Measurements from ENCODE around the gene CCL4L2.
A peak's percentile ranks its signal among the peaks of the same experiment; 100 is the strongest.
"Not testable (repeated sequence)": the region's sequence is repeated elsewhere in the genome, so short reads cannot be mapped to it uniquely, and the experiment has no call there.

Gene CCL4L2

DNA sequence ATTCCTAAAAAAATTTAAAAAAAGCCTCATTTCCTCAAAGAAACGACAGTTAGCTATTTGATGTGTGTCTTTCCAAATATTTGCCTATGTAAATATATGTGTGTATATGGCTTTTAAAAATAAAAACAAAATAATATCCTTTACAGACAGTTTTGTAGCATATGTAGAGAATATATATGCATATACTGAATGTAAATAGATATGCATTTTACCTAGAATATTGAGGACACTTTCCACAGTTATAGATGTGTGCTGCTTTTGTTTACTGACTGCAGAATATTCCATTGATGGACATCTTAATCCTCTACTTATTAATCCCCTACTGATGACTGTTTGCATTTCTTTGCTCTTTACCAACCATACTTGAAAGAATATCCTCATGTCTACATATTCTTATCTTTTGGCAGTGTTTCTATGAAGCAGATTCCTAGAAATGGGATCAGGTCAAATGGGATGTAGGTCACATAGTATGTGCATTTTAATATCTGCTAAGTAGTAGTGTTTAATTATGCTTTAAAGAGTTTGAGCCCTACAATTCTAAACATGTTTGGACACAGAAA is 17.6 kb upstream of the CCL4L2 start:
- H4K20me1 ChIP-seq (ENCODE audit: insufficient read depth, low read length), result no peaks in the 10 kb centered on the region
- DNase-seq (no peak), ATAC-seq (ENCODE audit: insufficient read depth, low read depth) (no peak)
- H3K27me3 ChIP-seq (ENCODE audit: insufficient read depth, low read length, poor library complexity), result no peaks in the 10 kb centered on the region
- H3K36me3 ChIP-seq (ENCODE audit: insufficient read depth, low read length), result no peaks in the 10 kb centered on the region
- H3K4me3 ChIP-seq (ENCODE audit: low read depth in 1 of 2, low read length in 2 of 2), result no peak overlapping the region
- peak overlapping the region; percentile 91 for H3K27ac ChIP-seq (ENCODE audit: low read length)
- no peak overlapping the region for H3K4me2 ChIP-seq (ENCODE audit: insufficient read depth, low read length)
- no peaks in the 10 kb centered on the region for H3K9me3 ChIP-seq (ENCODE audit: insufficient read depth, low read length, severe bottlenecking)
- TF ChIP-seq, protein P1, sequence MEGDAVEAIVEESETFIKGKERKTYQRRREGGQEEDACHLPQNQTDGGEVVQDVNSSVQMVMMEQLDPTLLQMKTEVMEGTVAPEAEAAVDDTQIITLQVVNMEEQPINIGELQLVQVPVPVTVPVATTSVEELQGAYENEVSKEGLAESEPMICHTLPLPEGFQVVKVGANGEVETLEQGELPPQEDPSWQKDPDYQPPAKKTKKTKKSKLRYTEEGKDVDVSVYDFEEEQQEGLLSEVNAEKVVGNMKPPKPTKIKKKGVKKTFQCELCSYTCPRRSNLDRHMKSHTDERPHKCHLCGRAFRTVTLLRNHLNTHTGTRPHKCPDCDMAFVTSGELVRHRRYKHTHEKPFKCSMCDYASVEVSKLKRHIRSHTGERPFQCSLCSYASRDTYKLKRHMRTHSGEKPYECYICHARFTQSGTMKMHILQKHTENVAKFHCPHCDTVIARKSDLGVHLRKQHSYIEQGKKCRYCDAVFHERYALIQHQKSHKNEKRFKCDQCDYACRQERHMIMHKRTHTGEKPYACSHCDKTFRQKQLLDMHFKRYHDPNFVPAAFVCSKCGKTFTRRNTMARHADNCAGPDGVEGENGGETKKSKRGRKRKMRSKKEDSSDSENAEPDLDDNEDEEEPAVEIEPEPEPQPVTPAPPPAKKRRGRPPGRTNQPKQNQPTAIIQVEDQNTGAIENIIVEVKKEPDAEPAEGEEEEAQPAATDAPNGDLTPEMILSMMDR (IDR thresholded peaks at IDR 0.05; ENCODE audit: borderline replicate concordance, extremely low read depth, low read length, poor library complexity, severe bottlenecking), result no peak
- TF ChIP-seq EZH2 (IDR thresholded peaks at IDR 0.05; ENCODE audit: borderline replicate concordance, low read depth, low read length, severe bottlenecking), result no peak
- peak overlapping the region; percentile 47; the same call in 1 of the 2 replicates for H3K9ac ChIP-seq (ENCODE audit: low read depth, low read length)
- no peak overlapping the region for H2AFZ ChIP-seq (ENCODE audit: low read depth, low read length)
- H3K79me2 ChIP-seq (ENCODE audit: insufficient read depth, low read length), result no peaks in the 10 kb centered on the region
- H3K4me1 ChIP-seq (ENCODE audit: insufficient read depth, low read length), result peaks cover 68% of the 10 kb centered on the region

DNA sequence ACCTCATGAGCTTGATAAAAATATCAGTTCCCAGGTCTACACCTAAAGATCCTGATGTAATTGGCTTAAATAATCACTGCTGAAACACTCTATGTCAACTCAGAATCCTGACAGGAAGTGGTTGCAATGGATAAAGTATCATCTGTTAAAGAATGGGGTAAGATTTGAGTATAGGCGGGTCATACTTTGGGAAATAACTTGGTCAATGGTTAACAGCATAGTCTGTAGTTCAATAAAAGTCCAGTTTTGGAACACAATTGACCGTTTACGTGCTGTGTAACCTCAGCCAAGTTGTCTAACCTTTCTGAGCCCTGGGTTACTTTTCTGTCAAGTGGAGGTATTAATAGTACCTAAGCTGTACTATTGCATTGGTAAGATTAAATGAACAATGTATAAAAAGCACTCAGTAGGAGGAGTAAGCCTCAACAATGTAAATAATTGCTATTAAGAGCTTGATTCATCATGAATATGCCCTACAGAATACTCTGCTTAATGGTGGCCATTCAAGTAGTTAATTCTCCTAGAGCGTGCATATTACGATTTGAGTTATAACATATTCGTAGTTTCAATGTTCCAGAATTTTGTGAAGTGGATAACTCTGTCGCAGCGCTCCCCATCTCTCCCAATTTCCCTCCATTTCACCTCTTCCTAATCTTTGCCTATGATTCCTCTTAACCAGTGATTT is 16.6 kb upstream of the CCL4L2 start:
- not testable (repeated sequence) for ATAC-seq (ENCODE audit: insufficient read depth, low read depth); H3K36me3 ChIP-seq (ENCODE audit: insufficient read depth, low read length); DNase-seq; H3K4me2 ChIP-seq (ENCODE audit: insufficient read depth, low read length); H4K20me1 ChIP-seq (ENCODE audit: insufficient read depth, low read length); H3K9ac ChIP-seq (ENCODE audit: low read depth, low read length); H3K4me3 ChIP-seq (ENCODE audit: low read depth in 1 of 2, low read length in 2 of 2); H3K79me2 ChIP-seq (ENCODE audit: insufficient read depth, low read length); H3K27ac ChIP-seq (ENCODE audit: low read length); H3K27me3 ChIP-seq (ENCODE audit: insufficient read depth, low read length, poor library complexity); H2AFZ ChIP-seq (ENCODE audit: low read depth, low read length); H3K9me3 ChIP-seq (ENCODE audit: insufficient read depth, low read length, severe bottlenecking)
- H3K4me1 ChIP-seq (ENCODE audit: insufficient read depth, low read length), result peaks cover 58% of the 10 kb centered on the region

DNA sequence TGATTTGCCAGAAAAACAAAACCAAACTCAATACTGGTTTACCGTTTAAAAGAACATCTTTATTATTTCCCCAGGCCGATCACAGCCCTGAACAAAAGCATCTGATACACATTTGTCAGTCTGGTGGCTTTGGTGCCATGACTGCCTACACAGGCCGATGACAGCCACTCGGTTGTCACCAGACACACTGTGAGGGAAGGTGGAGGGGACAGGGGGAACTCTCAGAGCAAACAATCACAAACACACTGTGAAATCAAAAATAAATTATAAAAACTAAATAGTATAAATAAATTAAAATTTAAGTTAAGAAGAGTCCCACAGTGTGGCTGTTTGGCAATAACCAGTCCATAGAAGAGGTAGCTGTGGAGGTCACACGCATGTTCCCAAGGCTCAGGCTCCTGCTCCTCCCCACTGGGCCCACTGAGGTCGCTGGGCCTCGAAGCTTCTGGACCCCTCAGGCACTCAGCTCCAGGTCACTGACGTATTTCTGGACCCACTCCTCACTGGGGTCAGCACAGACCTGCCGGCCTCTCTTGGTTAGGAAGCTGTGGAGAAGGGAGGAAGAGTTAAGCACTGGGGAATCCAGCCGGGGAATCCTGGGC is 15.9 kb upstream of the CCL4L2 start:
- not testable (repeated sequence) for H3K36me3 ChIP-seq (ENCODE audit: insufficient read depth, low read length); H3K9ac ChIP-seq (ENCODE audit: low read depth, low read length)

DNA sequence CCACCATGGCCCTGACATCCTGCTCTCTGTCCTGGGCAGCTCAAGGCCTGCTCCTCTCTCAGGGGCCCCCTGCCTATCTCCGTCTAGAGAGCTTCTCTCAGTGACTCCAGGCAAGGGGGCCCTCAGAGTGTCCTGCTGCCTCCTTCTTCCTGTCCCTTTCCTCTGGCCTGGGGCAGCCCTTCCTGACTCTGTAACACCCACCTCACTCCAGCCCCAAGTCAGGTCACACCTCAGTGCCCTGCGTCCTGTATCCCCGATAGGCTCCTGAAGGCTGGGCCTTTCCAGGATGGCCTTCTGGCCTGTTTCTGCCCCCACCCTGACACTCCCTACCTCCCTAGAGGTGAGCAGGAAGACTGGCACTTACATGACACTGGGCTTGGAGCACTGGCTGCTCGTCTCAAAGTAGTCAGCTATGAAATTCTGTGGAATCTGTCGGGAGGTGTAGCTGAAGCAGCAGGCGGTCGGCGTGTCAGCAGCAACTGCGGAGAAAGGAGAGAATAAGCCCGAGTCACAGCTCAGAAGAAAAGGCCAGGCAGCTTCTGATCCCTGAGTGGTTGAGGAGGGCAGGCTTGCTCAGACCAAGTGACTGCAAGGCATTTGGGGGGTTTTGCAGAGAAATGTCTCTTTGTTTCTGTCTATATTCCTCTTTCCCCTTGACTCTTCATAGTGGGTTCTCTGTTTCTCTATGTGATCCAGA is 15.3 kb upstream of the CCL4L2 start:
- no peak for DNase-seq
- no peak overlapping the region for H3K4me3 ChIP-seq (ENCODE audit: low read depth in 1 of 2, low read length in 2 of 2)
- H2AFZ ChIP-seq (ENCODE audit: low read depth, low read length), result peak overlapping the region; percentile 24; the same call in 1 of the 2 replicates
- no peak overlapping the region for H3K4me2 ChIP-seq (ENCODE audit: insufficient read depth, low read length)
- TF ChIP-seq EZH2 (IDR thresholded peaks at IDR 0.05; ENCODE audit: borderline replicate concordance, low read depth, low read length, severe bottlenecking), result no peak
- TF ChIP-seq, protein P1 (IDR thresholded peaks at IDR 0.05; ENCODE audit: borderline replicate concordance, extremely low read depth, low read length, poor library complexity, severe bottlenecking), result no peak
- no peaks in the 10 kb centered on the region for H3K27me3 ChIP-seq (ENCODE audit: insufficient read depth, low read length, poor library complexity)
- ATAC-seq (ENCODE audit: insufficient read depth, low read depth), result no peak
- H3K79me2 ChIP-seq (ENCODE audit: insufficient read depth, low read length), result no peaks in the 10 kb centered on the region
- H3K9ac ChIP-seq (ENCODE audit: low read depth, low read length), result no peak overlapping the region; the same call in 1 of the 2 replicates
- peak overlapping the region; percentile 41 for H3K27ac ChIP-seq (ENCODE audit: low read length)
- peaks cover 45% of the 10 kb centered on the region for H3K4me1 ChIP-seq (ENCODE audit: insufficient read depth, low read length)
- H3K36me3 ChIP-seq (ENCODE audit: insufficient read depth, low read length), result no peaks in the 10 kb centered on the region
- no peaks in the 10 kb centered on the region for H4K20me1 ChIP-seq (ENCODE audit: insufficient read depth, low read length)
- H3K9me3 ChIP-seq (ENCODE audit: insufficient read depth, low read length, severe bottlenecking), result no peaks in the 10 kb centered on the region

More for the DNA sequence above, 15.9 kb upstream of the CCL4L2 start:
- H3K9me3 ChIP-seq (ENCODE audit: insufficient read depth, low read length, severe bottlenecking); H3K4me2 ChIP-seq (ENCODE audit: insufficient read depth, low read length); H2AFZ ChIP-seq (ENCODE audit: low read depth, low read length); DNase-seq; H3K4me3 ChIP-seq (ENCODE audit: low read depth in 1 of 2, low read length in 2 of 2); H4K20me1 ChIP-seq (ENCODE audit: insufficient read depth, low read length); H3K27me3 ChIP-seq (ENCODE audit: insufficient read depth, low read length, poor library complexity); H3K79me2 ChIP-seq (ENCODE audit: insufficient read depth, low read length); ATAC-seq (ENCODE audit: insufficient read depth, low read depth): not testable (repeated sequence)
- Histone ChIP-seq H3K4me1 (ENCODE audit: insufficient read depth, low read length) (peaks cover 52% of the 10 kb centered on the region), H3K27ac (ENCODE audit: low read length) (peak overlapping the region; percentile 41)
